Activated naive CD8-positive, alpha-beta T cell (primary cell): Measurements from ENCODE around the gene PGLYRP4.

Source experiments
- H3K27ac Mint-ChIP-seq: one replicate; pipeline ENCODE4 v1.8.0; 2021; ENCODE audit warnings: mixed read lengths
- H3K27me3 Mint-ChIP-seq: one replicate; pipeline ENCODE4 v1.8.0; 2021; ENCODE audit warnings: mixed read lengths
- H3K36me3 Mint-ChIP-seq: one replicate; pipeline ENCODE4 v1.8.0; 2021; ENCODE audit warnings: mixed read lengths
- H3K4me1 Mint-ChIP-seq: one replicate; pipeline ENCODE4 v1.8.0; 2021; ENCODE audit warnings: low read depth, mixed read lengths
- H3K4me3 Mint-ChIP-seq: one replicate; pipeline ENCODE4 v1.8.0; 2021; ENCODE audit warnings: mild to moderate bottlenecking, mixed read lengths
- H3K9me3 Mint-ChIP-seq: one replicate; pipeline ENCODE4 v1.8.0; 2021; ENCODE audit warnings: low read depth, mixed read lengths

The PGLYRP4 gene

GRCh38 chr1:153310526-153310925 is 38.1 kb downstream of the PGLYRP4 start:
- H3K27me3 Mint-ChIP-seq: peaks cover 5% of the 10 kb centered on the region
- H3K9me3 Mint-ChIP-seq: no peaks in the 10 kb centered on the region
- H3K4me1 Mint-ChIP-seq: no peaks in the 10 kb centered on the region
- H3K36me3 Mint-ChIP-seq: no peaks in the 10 kb centered on the region
- H3K27ac Mint-ChIP-seq: no peak overlapping the region
- H3K4me3 Mint-ChIP-seq: no peak overlapping the region

GRCh38 chr1:153309441-153309840 is 39.2 kb downstream of the PGLYRP4 start:
- H3K4me1 Mint-ChIP-seq: no peaks in the 10 kb centered on the region
- no peak overlapping the region for H3K4me3 Mint-ChIP-seq
- no peaks in the 10 kb centered on the region for H3K36me3 Mint-ChIP-seq
- H3K9me3 Mint-ChIP-seq: no peaks in the 10 kb centered on the region
- no peak overlapping the region for H3K27ac Mint-ChIP-seq
- peaks cover 6% of the 10 kb centered on the region for H3K27me3 Mint-ChIP-seq

- no peak overlapping the region for H3K27ac Mint-ChIP-seq
- peaks cover 6% of the 10 kb centered on the region for H3K27me3 Mint-ChIP-seq
- no peaks in the 10 kb centered on the region for H3K9me3 Mint-ChIP-seq
- no peak overlapping the region for H3K4me3 Mint-ChIP-seq
- no peaks in the 10 kb centered on the region for H3K4me1 Mint-ChIP-seq
- no peaks in the 10 kb centered on the region for H3K36me3 Mint-ChIP-seq
Measured at GRCh38 chr1:153308540-153308939, 40.1 kb downstream of the PGLYRP4 start.

- Mint-ChIP-seq H3K27ac (no peak overlapping the region), H3K4me1 (no peaks in the 10 kb centered on the region), H3K36me3 (no peaks in the 10 kb centered on the region), H3K9me3 (no peaks in the 10 kb centered on the region), H3K4me3 (no peak overlapping the region), H3K27me3 (peaks cover 1% of the 10 kb centered on the region)
Measured at GRCh38 chr1:153307221-153307600, 41.4 kb downstream of the PGLYRP4 start.

- no peaks in the 10 kb centered on the region for H3K9me3 Mint-ChIP-seq
- no peaks in the 10 kb centered on the region for H3K36me3 Mint-ChIP-seq
- H3K4me3 Mint-ChIP-seq: no peak overlapping the region
- H3K27me3 Mint-ChIP-seq: peaks cover 1% of the 10 kb centered on the region
- H3K27ac Mint-ChIP-seq: no peak overlapping the region
- H3K4me1 Mint-ChIP-seq: no peaks in the 10 kb centered on the region
Measured at GRCh38 chr1:153306303-153307220, 42.1 kb downstream of the PGLYRP4 start.

- Mint-ChIP-seq H3K4me3 (no peak overlapping the region), H3K27ac (no peak overlapping the region), H3K36me3 (no peaks in the 10 kb centered on the region), H3K27me3 (peaks cover 1% of the 10 kb centered on the region), H3K4me1 (no peaks in the 10 kb centered on the region), H3K9me3 (no peaks in the 10 kb centered on the region)
Measured at GRCh38 chr1:153305682-153306081, 43.0 kb downstream of the PGLYRP4 start.

GRCh38 chr1:153302308-153302707 is 46.3 kb downstream of the PGLYRP4 start:
- Mint-ChIP-seq H3K27ac (no peak overlapping the region), H3K4me1 (no peaks in the 10 kb centered on the region)

GRCh38 chr1:153293851-153294250 is 54.8 kb downstream of the PGLYRP4 start:
- peaks cover 23% of the 10 kb centered on the region for H3K4me1 Mint-ChIP-seq
- H3K36me3 Mint-ChIP-seq: no peaks in the 10 kb centered on the region
- H3K4me3 Mint-ChIP-seq: no peak overlapping the region
- H3K27me3 Mint-ChIP-seq: peaks cover 3% of the 10 kb centered on the region
- H3K9me3 Mint-ChIP-seq: no peaks in the 10 kb centered on the region
- H3K27ac Mint-ChIP-seq: no peak overlapping the region

More at GRCh38 chr1:153302308-153302707, 46.3 kb downstream of the PGLYRP4 start:
- Mint-ChIP-seq H3K36me3 (no peaks in the 10 kb centered on the region), H3K9me3 (no peaks in the 10 kb centered on the region), H3K4me3 (no peak overlapping the region), H3K27me3 (peaks cover 1% of the 10 kb centered on the region)

GRCh38 chr1:153293480-153293775 is 55.2 kb downstream of the PGLYRP4 start:
- H3K27me3 Mint-ChIP-seq: peaks cover 3% of the 10 kb centered on the region
- no peaks in the 10 kb centered on the region for H3K9me3 Mint-ChIP-seq
- H3K4me1 Mint-ChIP-seq: peaks cover 23% of the 10 kb centered on the region
- H3K27ac Mint-ChIP-seq: no peak overlapping the region
- H3K4me3 Mint-ChIP-seq: no peak overlapping the region
- no peaks in the 10 kb centered on the region for H3K36me3 Mint-ChIP-seq

GRCh38 chr1:153292740-153293479 is 55.7 kb downstream of the PGLYRP4 start:
- Mint-ChIP-seq H3K36me3 (no peaks in the 10 kb centered on the region), H3K4me1 (peaks cover 23% of the 10 kb centered on the region), H3K27me3 (peaks cover 3% of the 10 kb centered on the region), H3K27ac (no peak overlapping the region), H3K9me3 (no peaks in the 10 kb centered on the region), H3K4me3 (no peak overlapping the region)

- H3K4me1 Mint-ChIP-seq: peaks cover 23% of the 10 kb centered on the region
- H3K27me3 Mint-ChIP-seq: peaks cover 3% of the 10 kb centered on the region
- no peaks in the 10 kb centered on the region for H3K36me3 Mint-ChIP-seq
- H3K27ac Mint-ChIP-seq: no peak overlapping the region
- no peak overlapping the region for H3K4me3 Mint-ChIP-seq
- H3K9me3 Mint-ChIP-seq: no peaks in the 10 kb centered on the region
Measured at GRCh38 chr1:153292185-153292584, 56.5 kb downstream of the PGLYRP4 start.

- Mint-ChIP-seq H3K4me1 (peaks cover 23% of the 10 kb centered on the region), H3K36me3 (no peaks in the 10 kb centered on the region), H3K4me3 (no peak overlapping the region), H3K27ac (no peak overlapping the region), H3K9me3 (no peaks in the 10 kb centered on the region), H3K27me3 (peaks cover 3% of the 10 kb centered on the region)
Measured at GRCh38 chr1:153291514-153291913, 57.1 kb downstream of the PGLYRP4 start.

GRCh38 chr1:153288634-153289275 is 59.9 kb downstream of the PGLYRP4 start:
- no peak overlapping the region for H3K4me3 Mint-ChIP-seq
- H3K9me3 Mint-ChIP-seq: no peaks in the 10 kb centered on the region
- H3K36me3 Mint-ChIP-seq: no peaks in the 10 kb centered on the region
- H3K4me1 Mint-ChIP-seq: peaks cover 14% of the 10 kb centered on the region
- H3K27ac Mint-ChIP-seq: no peak overlapping the region
- peaks cover 3% of the 10 kb centered on the region for H3K27me3 Mint-ChIP-seq
